ENCODE measurements around the gene SLC38A10.

- TF ChIP-seq, protein P1, sequence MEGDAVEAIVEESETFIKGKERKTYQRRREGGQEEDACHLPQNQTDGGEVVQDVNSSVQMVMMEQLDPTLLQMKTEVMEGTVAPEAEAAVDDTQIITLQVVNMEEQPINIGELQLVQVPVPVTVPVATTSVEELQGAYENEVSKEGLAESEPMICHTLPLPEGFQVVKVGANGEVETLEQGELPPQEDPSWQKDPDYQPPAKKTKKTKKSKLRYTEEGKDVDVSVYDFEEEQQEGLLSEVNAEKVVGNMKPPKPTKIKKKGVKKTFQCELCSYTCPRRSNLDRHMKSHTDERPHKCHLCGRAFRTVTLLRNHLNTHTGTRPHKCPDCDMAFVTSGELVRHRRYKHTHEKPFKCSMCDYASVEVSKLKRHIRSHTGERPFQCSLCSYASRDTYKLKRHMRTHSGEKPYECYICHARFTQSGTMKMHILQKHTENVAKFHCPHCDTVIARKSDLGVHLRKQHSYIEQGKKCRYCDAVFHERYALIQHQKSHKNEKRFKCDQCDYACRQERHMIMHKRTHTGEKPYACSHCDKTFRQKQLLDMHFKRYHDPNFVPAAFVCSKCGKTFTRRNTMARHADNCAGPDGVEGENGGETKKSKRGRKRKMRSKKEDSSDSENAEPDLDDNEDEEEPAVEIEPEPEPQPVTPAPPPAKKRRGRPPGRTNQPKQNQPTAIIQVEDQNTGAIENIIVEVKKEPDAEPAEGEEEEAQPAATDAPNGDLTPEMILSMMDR (IDR thresholded peaks at IDR 0.05): no peak
- no peak for TF ChIP-seq POLR2A (IDR thresholded peaks at IDR 0.05)
These were observed 77.6 kb downstream of the SLC38A10 start for GRCh38 chr17:81217491-81217890.
